ENCODE data around the gene PPP1R1C. TPM values are rescaled to one million over a fixed set of nuclear protein-coding genes. Genes with fewer than 3 reads are reported as not detected.

PPP1R1C gene
- total and polyA plus RNA-seq, 2 experiments from 2014 or later: 3.5 to 18.8 TPM

- no peaks in the 10 kb centered on the region for H4K20me1 ChIP-seq (replicated peaks; ENCODE audit: insufficient read depth)
- H3K4me1 ChIP-seq (ENCODE audit: insufficient read depth): peaks cover 10% of the 10 kb centered on the region; the same call in 1 of the 2 replicates
- H2AFZ ChIP-seq: no peak overlapping the region
- H3K4me3 ChIP-seq: no peak overlapping the region
- Mint-ChIP-seq H3K27ac (peak overlapping the region; percentile 90), H3K4me1 (peaks cover 28% of the 10 kb centered on the region), H3K9me3 (no peaks in the 10 kb centered on the region), H3K27me3 (ENCODE audit: insufficient read depth, low read depth, poor library complexity) (no peaks in the 10 kb centered on the region), H3K36me3 (ENCODE audit: low read depth) (no peaks in the 10 kb centered on the region), H3K4me3 (no peak overlapping the region)
- no peak overlapping the region for H3K27ac ChIP-seq (ENCODE audit: low read depth)
- no peak for DNase-seq (ENCODE audit: low spot score)
- no peak for ATAC-seq
- H3K9me2 ChIP-seq (ENCODE audit: insufficient read depth): no peaks in the 10 kb centered on the region
- no peaks in the 10 kb centered on the region for H3K36me3 ChIP-seq (ENCODE audit: insufficient read depth)
- no peaks in the 10 kb centered on the region for H3F3A ChIP-seq (replicated peaks; ENCODE audit: low read depth)
- no peaks in the 10 kb centered on the region for H3K27me3 ChIP-seq (ENCODE audit: insufficient read depth)
- H3K4me2 ChIP-seq: no peak overlapping the region
- H3K79me2 ChIP-seq (replicated peaks; ENCODE audit: insufficient read depth): no peaks in the 10 kb centered on the region
- TF ChIP-seq STAT1 (IDR thresholded peaks at IDR 0.05; ENCODE audit: unreplicated experiment): no peak
- TF ChIP-seq ETS1 (IDR thresholded peaks at IDR 0.05): no peak
- TF ChIP-seq POLR2AphosphoS5 (IDR thresholded peaks at IDR 0.05; ENCODE audit: low read depth): no peak
- no peak for TF ChIP-seq JUNB (IDR thresholded peaks at IDR 0.05; ENCODE audit: unreplicated experiment)
- no peak for TF ChIP-seq EZH2 (IDR thresholded peaks at IDR 0.05; ENCODE audit: low read depth, unreplicated experiment)
- TF ChIP-seq ZNF331 (CRISPR knock-in tag; IDR thresholded peaks at IDR 0.05; ENCODE audit: low read depth): no peak
- TF ChIP-seq CREB1 (CRISPR knock-in tag; IDR thresholded peaks at IDR 0.05; ENCODE audit: low read depth): no peak
- TF ChIP-seq ZNF114 (CRISPR knock-in tag; IDR thresholded peaks at IDR 0.05): no peak
- TF ChIP-seq REST (IDR thresholded peaks at IDR 0.05; ENCODE audit: unreplicated experiment): no peak
- no peak for TF ChIP-seq CTCF (conservative IDR thresholded peaks at IDR 0.05; ENCODE audit: low read depth in 2 of 2)
Measured at GRCh38 chr2:182069416-182069815, 83.8 kb downstream of the PPP1R1C start.

All from GM23338 (cell line).